ENCODE data around the gene BRDT.

Gene BRDT

GRCh38 chr1:91916811-91917460 is 32.3 kb upstream of the BRDT start:
- TF ChIP-seq EP300 (IDR thresholded peaks at IDR 0.05; ENCODE audit: borderline replicate concordance) (no peak), EGR1 (IDR thresholded peaks at IDR 0.05) (no peak), TEAD4 (IDR thresholded peaks at IDR 0.05) (peak; percentile 49; the same call in 1 of the 2 replicates), FOXM1 (IDR thresholded peaks at IDR 0.05; ENCODE audit: borderline replicate concordance, low read depth) (no peak)

GRCh38 chr1:91919962-91920361 is 29.2 kb upstream of the BRDT start:
- TF ChIP-seq MAX (IDR thresholded peaks at IDR 0.05) (no peak), CEBPB (IDR thresholded peaks at IDR 0.05) (no peak), TCF12 (IDR thresholded peaks at IDR 0.05; ENCODE audit: low read depth) (no peak), CREB1 (IDR thresholded peaks at IDR 0.05; ENCODE audit: low read depth) (no peak), RAD21 (IDR thresholded peaks at IDR 0.05; ENCODE audit: low read depth) (no peak), EGR1 (IDR thresholded peaks at IDR 0.05) (no peak), NFIC (IDR thresholded peaks at IDR 0.05) (no peak), TAF1 (IDR thresholded peaks at IDR 0.05; ENCODE audit: low read depth) (no peak), ZBTB7A (IDR thresholded peaks at IDR 0.05; ENCODE audit: low read depth) (no peak), TEAD4 (IDR thresholded peaks at IDR 0.05) (no peak)

GRCh38 chr1:91924146-91924545 is 25.1 kb upstream of the BRDT start:
- TF ChIP-seq MAX (IDR thresholded peaks at IDR 0.05) (peak; percentile 46; the same call in 1 of the 2 replicates), TAF1 (IDR thresholded peaks at IDR 0.05; ENCODE audit: low read depth) (no peak), USF1 (IDR thresholded peaks at IDR 0.05) (peak; percentile 51)

- no peak for TF ChIP-seq TCF12 (IDR thresholded peaks at IDR 0.05; ENCODE audit: low read depth)
- no peak for TF ChIP-seq YY1 (IDR thresholded peaks at IDR 0.05; ENCODE audit: low read depth)
- no peak for TF ChIP-seq REST (IDR thresholded peaks at IDR 0.05; ENCODE audit: low read depth)
- TF ChIP-seq FOXM1 (IDR thresholded peaks at IDR 0.05; ENCODE audit: borderline replicate concordance, low read depth) = no peak
- no peak for TF ChIP-seq EP300 (IDR thresholded peaks at IDR 0.05; ENCODE audit: borderline replicate concordance)
- no peak for TF ChIP-seq USF1 (IDR thresholded peaks at IDR 0.05)
- TF ChIP-seq TEAD4 (IDR thresholded peaks at IDR 0.05) = no peak
- TF ChIP-seq RAD21 (IDR thresholded peaks at IDR 0.05; ENCODE audit: low read depth) = no peak
- TF ChIP-seq EGR1 (IDR thresholded peaks at IDR 0.05) = no peak
These were observed 23.4 kb upstream of the BRDT start for GRCh38 chr1:91925644-91926435.

GRCh38 chr1:91928026-91928425 is 21.2 kb upstream of the BRDT start:
- TF ChIP-seq TAF1 (IDR thresholded peaks at IDR 0.05; ENCODE audit: low read depth) (no peak), TEAD4 (IDR thresholded peaks at IDR 0.05) (no peak), REST (IDR thresholded peaks at IDR 0.05; ENCODE audit: low read depth) (no peak), CREB1 (IDR thresholded peaks at IDR 0.05; ENCODE audit: low read depth) (no peak), FOXM1 (IDR thresholded peaks at IDR 0.05; ENCODE audit: borderline replicate concordance, low read depth) (no peak), EGR1 (IDR thresholded peaks at IDR 0.05) (no peak), MAX (IDR thresholded peaks at IDR 0.05) (no peak), CEBPB (IDR thresholded peaks at IDR 0.05) (no peak), RAD21 (IDR thresholded peaks at IDR 0.05; ENCODE audit: low read depth) (no peak), USF1 (IDR thresholded peaks at IDR 0.05) (no peak), YY1 (IDR thresholded peaks at IDR 0.05; ENCODE audit: low read depth) (no peak)
